Endothelial cell of umbilical vein (primary cell): ENCODE measurements around the gene PILRA.

Experiments
- EZH2 ChIP-seq: IDR thresholded peaks from 2 replicates; pipeline ENCODE4 v1.6.1; 2012; ENCODE audit warnings: borderline replicate concordance, low read depth, mild to moderate bottlenecking, moderate library complexity, low read length, inconsistent platforms; ENCODE audit not compliant: severe bottlenecking
- FOS ChIP-seq: IDR thresholded peaks from 2 replicates; pipeline ENCODE4 v1.6.1; 2011; ENCODE audit warnings: mild to moderate bottlenecking, low read length, moderate library complexity, borderline replicate concordance; ENCODE audit not compliant: insufficient read depth
- GATA2 ChIP-seq: IDR thresholded peaks from 2 replicates; pipeline ENCODE4 v1.7.0; 2011; ENCODE audit warnings: low read depth, mild to moderate bottlenecking, moderate library complexity, mixed read lengths, low read length; ENCODE audit not compliant: insufficient read length, insufficient read depth
- JUN ChIP-seq: IDR thresholded peaks from 2 replicates; pipeline ENCODE4 v1.6.1; 2011; ENCODE audit warnings: borderline replicate concordance, low read depth; ENCODE audit not compliant: insufficient read length, insufficient read depth
- MYC ChIP-seq: IDR thresholded peaks from one replicate; pipeline ENCODE4 v1.6.1; 2011; ENCODE audit warnings: mild to moderate bottlenecking, low read depth, low read length
- POLR2A ChIP-seq: IDR thresholded peaks from 2 replicates; pipeline ENCODE4 v1.6.1; 2012; ENCODE audit warnings: low read depth, mild to moderate bottlenecking, control low read depth, low read length
- POLR2AphosphoS5 ChIP-seq: IDR thresholded peaks from 2 replicates; pipeline ENCODE4 v1.6.1; 2012; ENCODE audit warnings: low read depth, mild to moderate bottlenecking, control low read depth, low read length, moderate library complexity; ENCODE audit not compliant: insufficient read depth
- TF ChIP-seq, protein P1 (sequence below), 2 donors: IDR thresholded peaks; 1 replicate in 1 of 2; 2 replicates in 1 of 2; pipeline ENCODE4 v1.5.1; 2011; ENCODE audit warnings: low read length in 2 of 2, mild to moderate bottlenecking in 2 of 2, moderate library complexity in 2 of 2, control low read depth in 1 of 2, inconsistent platforms in 1 of 2, low read depth in 1 of 2; ENCODE audit not compliant: insufficient read depth in 1 of 2; ENCODE audit errors: extremely low read depth in 1 of 2
- TF ChIP-seq, protein P2 (sequence below): IDR thresholded peaks from 2 replicates; pipeline ENCODE4 v1.6.1; 2011; ENCODE audit not compliant: insufficient read depth, insufficient read length

DNA sequence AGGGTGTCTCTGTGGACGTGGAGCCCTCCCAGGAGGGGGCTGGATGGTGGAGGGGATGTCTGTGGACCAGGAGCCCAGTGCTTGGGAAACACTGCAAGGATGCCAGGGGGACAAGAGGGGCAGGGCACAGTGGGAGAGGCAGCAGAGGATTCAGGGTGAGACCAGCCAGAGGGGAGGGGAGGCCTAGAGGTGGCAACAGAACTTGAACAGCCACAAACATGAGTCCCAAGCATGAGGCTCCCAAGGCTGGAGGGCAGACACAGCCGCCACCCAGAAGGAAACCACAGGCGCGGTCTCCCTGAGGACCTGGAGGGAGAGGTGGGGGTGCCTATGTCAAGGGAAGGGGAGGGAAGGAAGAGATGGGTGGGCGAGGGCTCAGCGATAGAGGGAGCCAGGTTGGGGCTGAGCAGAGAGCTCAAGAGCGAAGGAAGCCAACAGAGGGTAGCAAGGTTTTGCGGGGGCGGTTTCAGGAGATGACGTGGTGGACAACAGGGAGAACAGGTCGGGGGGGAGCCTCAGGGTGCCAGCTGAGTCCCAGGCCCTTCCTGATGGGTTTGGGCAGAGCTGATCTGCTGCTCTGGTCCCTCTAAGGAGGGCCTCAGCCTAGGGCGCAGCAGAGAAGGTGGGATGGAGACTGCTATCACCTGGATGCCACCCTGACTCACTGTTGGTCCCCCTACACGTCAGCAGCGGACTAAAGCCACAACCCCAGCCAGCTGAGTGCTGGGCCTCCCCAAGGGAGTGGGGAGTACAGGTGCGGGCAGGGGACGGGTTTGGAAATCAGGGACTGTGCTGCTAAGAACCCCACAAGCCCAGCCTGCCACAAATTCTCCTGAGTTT is 6.7 kb upstream of the PILRA start:
- TF ChIP-seq, protein P1, sequence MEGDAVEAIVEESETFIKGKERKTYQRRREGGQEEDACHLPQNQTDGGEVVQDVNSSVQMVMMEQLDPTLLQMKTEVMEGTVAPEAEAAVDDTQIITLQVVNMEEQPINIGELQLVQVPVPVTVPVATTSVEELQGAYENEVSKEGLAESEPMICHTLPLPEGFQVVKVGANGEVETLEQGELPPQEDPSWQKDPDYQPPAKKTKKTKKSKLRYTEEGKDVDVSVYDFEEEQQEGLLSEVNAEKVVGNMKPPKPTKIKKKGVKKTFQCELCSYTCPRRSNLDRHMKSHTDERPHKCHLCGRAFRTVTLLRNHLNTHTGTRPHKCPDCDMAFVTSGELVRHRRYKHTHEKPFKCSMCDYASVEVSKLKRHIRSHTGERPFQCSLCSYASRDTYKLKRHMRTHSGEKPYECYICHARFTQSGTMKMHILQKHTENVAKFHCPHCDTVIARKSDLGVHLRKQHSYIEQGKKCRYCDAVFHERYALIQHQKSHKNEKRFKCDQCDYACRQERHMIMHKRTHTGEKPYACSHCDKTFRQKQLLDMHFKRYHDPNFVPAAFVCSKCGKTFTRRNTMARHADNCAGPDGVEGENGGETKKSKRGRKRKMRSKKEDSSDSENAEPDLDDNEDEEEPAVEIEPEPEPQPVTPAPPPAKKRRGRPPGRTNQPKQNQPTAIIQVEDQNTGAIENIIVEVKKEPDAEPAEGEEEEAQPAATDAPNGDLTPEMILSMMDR (IDR thresholded peaks at IDR 0.05; ENCODE audit: extremely low read depth in 1 of 2, insufficient read depth in 1 of 2, low read depth in 1 of 2, low read length in 2 of 2) = no peak
- TF ChIP-seq POLR2AphosphoS5 (no peak), GATA2 (no peak), EZH2 (no peak), FOS (no peak), POLR2A (no peak), MYC (no peak), JUN (no peak)
- TF ChIP-seq, protein P2, sequence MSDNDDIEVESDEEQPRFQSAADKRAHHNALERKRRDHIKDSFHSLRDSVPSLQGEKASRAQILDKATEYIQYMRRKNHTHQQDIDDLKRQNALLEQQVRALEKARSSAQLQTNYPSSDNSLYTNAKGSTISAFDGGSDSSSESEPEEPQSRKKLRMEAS = no peak
